Esophagus squamous epithelium (tissue), 5 donors: ENCODE results near the gene C9orf43. TPM values are rescaled to one million over a fixed set of nuclear protein-coding genes. Genes with fewer than 3 reads are reported as not detected.

Experiments used
- DNase-seq: peaks from one replicate; lab custom pipeline; 2025; lab: John Stamatoyannopoulos, UW
- H3K27ac ChIP-seq, 4 donors: fragments of 200-600 bp; sonication (generic); one replicate each; pipeline ENCODE4 v1.5.1; 2016 to 2019; ENCODE audit warnings: mild to moderate bottlenecking in 1 of 4
- H3K27me3 ChIP-seq, 4 donors: fragments of 200-600 bp; sonication (generic); 1 replicate in 3 of 4; 2 replicates in 1 of 4; pipeline versions ENCODE4 v1.5.1 to v1.6.0; 2017 to 2021; ENCODE audit warnings: antibody characterized with exemption in 1 of 4
- H3K36me3 ChIP-seq, 3 donors: fragments of 200-600 bp; sonication (generic); one replicate each; pipeline ENCODE4 v1.5.1; 2016 to 2019
- H3K4me1 ChIP-seq, 3 donors: fragments of 200-600 bp; sonication (generic); one replicate each; pipeline ENCODE4 v1.5.1; 2017 to 2019
- H3K4me3 ChIP-seq, 4 donors: fragments of 200-600 bp; sonication (generic); 1 replicate in 3 of 4; 2 replicates in 1 of 4; pipeline ENCODE4 v1.5.1; 2016 to 2019; ENCODE audit warnings: mild to moderate bottlenecking in 2 of 4, moderate library complexity in 1 of 4
- H3K9me3 ChIP-seq, 3 donors: fragments of 200-600 bp; sonication (generic); one replicate each; pipeline ENCODE4 v1.5.1; 2016 to 2019
- CTCF ChIP-seq, 6 experiments: fragments of 450-650 bp in 4 of 6; fragments of 200-600 bp in 2 of 6; sonication (generic) in 2 of 6; IDR thresholded peaks; one replicate each; pipeline ENCODE4 v1.5.1; 2016 to 2019; ENCODE audit warnings: antibody characterized with exemption in 6 of 6, mild to moderate bottlenecking in 4 of 6, moderate library complexity in 4 of 6
- POLR2A ChIP-seq, 4 donors: fragments of 450-650 bp; IDR thresholded peaks; one replicate each; pipeline ENCODE4 v1.6.1; 2017; ENCODE audit warnings: antibody characterized with exemption in 4 of 4, mild to moderate bottlenecking in 4 of 4, moderate library complexity in 3 of 4
- WGBS, 2 donors: methylation state at CpG; one replicate each; pipeline ENCODE4 v1.1.5; 2018; 5-methylcytosine and 5-hydroxymethylcytosine counted together
- intact Hi-C: fragments of 100-400 bp; cut with DNase I; formaldehyde crosslinking; loops from one replicate; pipeline ENCODE4 v1.15.0; 2022
- total RNA-seq, 4 donors: library from RNA; depleted of rRNA; stranded (reverse); fragments of >200 nt; gene quantifications; one replicate each; pipeline ENCODE4 v1.1.0, GENCODE V29; 2016
- donor health status: DM: yes; HTN: yes; CAD: no.

The C9orf43 gene
- total RNA-seq, 4 donors from 2014 or later = 0.32 to 0.79 (median 0.38) TPM

- no peak for TF ChIP-seq POLR2A (IDR thresholded peaks at IDR 0.05)
- TF ChIP-seq CTCF (IDR thresholded peaks at IDR 0.05) = no peak
- Histone ChIP-seq H3K4me1 (peaks cover 0 to 3% (median 0%) of the 10 kb centered on the region in 3 donors), H3K27me3 (no peaks in the 10 kb centered on the region), H3K36me3 (peaks cover 0 to 26% (median 10%) of the 10 kb centered on the region in 3 donors), H3K4me3 (no peak overlapping the region), H3K27ac (no peak overlapping the region), H3K9me3 (no peaks in the 10 kb centered on the region)
- WGBS, 2 donors = 75 to 93% methylated on average over 1 to 5 of the region's 5 CpGs
- no peak for DNase-seq
- intact Hi-C loops = no loop called here
Measured at GRCh38 chr9:113368348-113368981, 42.1 kb upstream of the C9orf43 start.

- TF ChIP-seq POLR2A (IDR thresholded peaks at IDR 0.05) (no peak), CTCF (IDR thresholded peaks at IDR 0.05) (no peak)
- Histone ChIP-seq H3K4me3 (no peak overlapping the region), H3K27ac (no peak overlapping the region), H3K9me3 (no peaks in the 10 kb centered on the region), H3K36me3 (peaks cover 5 to 34% (median 17%) of the 10 kb centered on the region in 3 donors), H3K4me1 (peaks cover 0 to 3% (median under 1%) of the 10 kb centered on the region in 3 donors), H3K27me3 (no peaks in the 10 kb centered on the region)
- 72 to 78% methylated on average over 7 to 11 of the region's 13 CpGs for WGBS, 2 donors
- no peak for DNase-seq
- intact Hi-C loops = no loop called here
Measured at GRCh38 chr9:113368982-113369854, 41.3 kb upstream of the C9orf43 start.

GRCh38 chr9:113369855-113370140 is 40.7 kb upstream of the C9orf43 start:
- TF ChIP-seq POLR2A (IDR thresholded peaks at IDR 0.05) (no peak), CTCF (IDR thresholded peaks at IDR 0.05) (no peak)
- no peak for DNase-seq
- WGBS, 2 donors = 74 to 84% methylated on average over 7 to 8 of the region's 11 CpGs

GRCh38 chr9:113370806-113371325 is 39.7 kb upstream of the C9orf43 start:
- intact Hi-C loops = no loop called here
- Histone ChIP-seq H3K9me3 (no peaks in the 10 kb centered on the region), H3K4me1 (peaks cover 6 to 17% (median 7%) of the 10 kb centered on the region in 3 donors), H3K36me3 (peaks cover 6 to 44% (median 18%) of the 10 kb centered on the region in 3 donors), H3K4me3 (no peak overlapping the region), H3K27ac (no peak overlapping the region), H3K27me3 (no peaks in the 10 kb centered on the region)
- no peak for DNase-seq
- TF ChIP-seq CTCF (IDR thresholded peaks at IDR 0.05) (no peak), POLR2A (IDR thresholded peaks at IDR 0.05) (no peak)
- 67 to 74% methylated on average over 6 to 7 of the region's 8 CpGs for WGBS, 2 donors

More at GRCh38 chr9:113369855-113370140, 40.7 kb upstream of the C9orf43 start:
- intact Hi-C loops = no loop called here
- Histone ChIP-seq H3K4me3 (no peak overlapping the region), H3K9me3 (no peaks in the 10 kb centered on the region), H3K27me3 (no peaks in the 10 kb centered on the region), H3K27ac (no peak overlapping the region), H3K36me3 (peaks cover 6 to 39% (median 18%) of the 10 kb centered on the region in 3 donors), H3K4me1 (peaks cover 2 to 7% (median 3%) of the 10 kb centered on the region in 3 donors)

- Histone ChIP-seq H3K27me3 (no peaks in the 10 kb centered on the region), H3K9me3 (no peaks in the 10 kb centered on the region), H3K27ac (no peak overlapping the region), H3K4me1 (peaks cover 7 to 26% (median 10%) of the 10 kb centered on the region in 3 donors), H3K4me3 (no peak overlapping the region), H3K36me3 (peaks cover 6 to 44% (median 18%) of the 10 kb centered on the region in 3 donors)
- 76 to 84% methylated on average over 4 to 5 of the region's 5 CpGs for WGBS, 2 donors
- TF ChIP-seq CTCF (IDR thresholded peaks at IDR 0.05) (no peak), POLR2A (IDR thresholded peaks at IDR 0.05) (no peak)
- DNase-seq = no peak
- intact Hi-C loops = no loop called here
Measured at GRCh38 chr9:113372059-113372458, 38.5 kb upstream of the C9orf43 start.
